ENCODE results near the gene NOX4.

DNA sequence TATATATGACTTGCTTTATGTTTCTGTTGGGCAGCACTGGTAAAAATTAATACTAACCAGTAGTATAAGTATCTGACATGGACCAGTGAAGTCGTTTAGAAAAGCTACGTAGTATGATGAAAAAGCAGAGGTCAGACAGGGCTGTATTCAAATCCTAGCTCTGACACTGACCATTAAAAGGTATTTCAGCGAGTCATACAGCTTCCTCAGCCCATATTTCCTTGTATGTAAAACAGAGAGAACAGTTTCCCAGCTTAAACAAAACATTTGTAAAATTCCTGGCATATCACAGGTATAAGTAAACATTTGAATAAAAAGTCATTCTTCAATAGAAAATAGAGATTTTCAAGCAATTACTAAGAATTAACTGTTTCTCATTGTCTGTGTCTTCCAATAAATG, 4.2 kb downstream of the NOX4 start:
- TF ChIP-seq, protein P1, sequence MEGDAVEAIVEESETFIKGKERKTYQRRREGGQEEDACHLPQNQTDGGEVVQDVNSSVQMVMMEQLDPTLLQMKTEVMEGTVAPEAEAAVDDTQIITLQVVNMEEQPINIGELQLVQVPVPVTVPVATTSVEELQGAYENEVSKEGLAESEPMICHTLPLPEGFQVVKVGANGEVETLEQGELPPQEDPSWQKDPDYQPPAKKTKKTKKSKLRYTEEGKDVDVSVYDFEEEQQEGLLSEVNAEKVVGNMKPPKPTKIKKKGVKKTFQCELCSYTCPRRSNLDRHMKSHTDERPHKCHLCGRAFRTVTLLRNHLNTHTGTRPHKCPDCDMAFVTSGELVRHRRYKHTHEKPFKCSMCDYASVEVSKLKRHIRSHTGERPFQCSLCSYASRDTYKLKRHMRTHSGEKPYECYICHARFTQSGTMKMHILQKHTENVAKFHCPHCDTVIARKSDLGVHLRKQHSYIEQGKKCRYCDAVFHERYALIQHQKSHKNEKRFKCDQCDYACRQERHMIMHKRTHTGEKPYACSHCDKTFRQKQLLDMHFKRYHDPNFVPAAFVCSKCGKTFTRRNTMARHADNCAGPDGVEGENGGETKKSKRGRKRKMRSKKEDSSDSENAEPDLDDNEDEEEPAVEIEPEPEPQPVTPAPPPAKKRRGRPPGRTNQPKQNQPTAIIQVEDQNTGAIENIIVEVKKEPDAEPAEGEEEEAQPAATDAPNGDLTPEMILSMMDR (IDR thresholded peaks at IDR 0.05) = no peak
- TF ChIP-seq EP300 (IDR thresholded peaks at IDR 0.05) = no peak
- TF ChIP-seq POLR2A (IDR thresholded peaks at IDR 0.05) = no peak

Data from suprapubic skin (tissue), 3 donors.